NCI-H446 (cell line): ENCODE measurements around the gene YWHAQ.
"Not testable (repeated sequence)": the region's sequence is repeated elsewhere in the genome, so short reads cannot be mapped to it uniquely, and the experiment has no call there.

ENCODE experiments used
- DNase-seq, 2 experiments: peaks; one replicate each; lab custom pipeline; 2025; lab: John Stamatoyannopoulos, UW

The YWHAQ gene

DNA sequence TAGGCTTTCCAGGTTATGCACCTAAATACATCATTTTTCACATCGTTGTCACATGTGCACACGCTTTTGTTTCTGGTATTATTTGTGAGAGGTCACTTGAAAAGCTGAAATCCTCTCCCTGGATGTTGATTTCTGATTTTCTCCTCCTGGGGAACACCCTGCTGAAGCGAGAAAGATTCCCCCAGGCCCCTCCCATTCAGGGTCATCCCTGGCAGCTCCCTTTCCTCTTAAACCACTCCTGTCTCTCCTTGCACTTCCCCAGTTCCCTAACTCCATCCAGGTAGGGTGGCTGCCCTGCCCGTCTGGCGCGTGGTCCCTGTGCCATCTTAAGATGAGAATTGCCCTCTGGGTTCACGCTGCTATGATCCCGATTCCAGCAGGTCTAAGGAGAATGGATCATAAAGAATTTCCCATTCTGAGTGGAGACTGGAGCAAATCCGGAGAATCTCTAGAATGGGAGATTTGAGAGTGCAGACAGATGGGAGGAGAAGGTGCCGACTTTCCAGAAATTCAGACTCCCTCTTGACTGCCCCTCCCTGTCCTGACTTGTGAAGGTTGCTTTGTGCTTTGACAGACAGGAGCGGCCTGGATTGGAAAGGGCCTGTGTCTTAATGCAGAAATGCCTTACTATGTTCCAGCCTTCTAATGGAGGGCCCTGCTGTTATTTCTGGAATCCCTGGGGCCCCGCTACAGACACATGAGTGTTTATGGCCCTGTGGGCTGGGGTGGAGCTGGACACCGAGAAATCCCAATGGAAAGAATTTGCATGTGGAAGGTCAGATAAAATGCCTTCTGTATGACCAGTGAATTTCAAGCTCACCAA lies 1.3 kb upstream of the YWHAQ start:
- DNase-seq: no peak

GRCh38 chr2:9631553-9631819 lies 689 bp upstream of the YWHAQ start:
- no peak for DNase-seq

GRCh38 chr2:9630117-9630735 lies 571 bp downstream of the YWHAQ start:
- DNase-seq: peak; percentile 76 to 82

GRCh38 chr2:9629222-9630116 lies 1.3 kb downstream of the YWHAQ start:
- DNase-seq: no peak

DNA sequence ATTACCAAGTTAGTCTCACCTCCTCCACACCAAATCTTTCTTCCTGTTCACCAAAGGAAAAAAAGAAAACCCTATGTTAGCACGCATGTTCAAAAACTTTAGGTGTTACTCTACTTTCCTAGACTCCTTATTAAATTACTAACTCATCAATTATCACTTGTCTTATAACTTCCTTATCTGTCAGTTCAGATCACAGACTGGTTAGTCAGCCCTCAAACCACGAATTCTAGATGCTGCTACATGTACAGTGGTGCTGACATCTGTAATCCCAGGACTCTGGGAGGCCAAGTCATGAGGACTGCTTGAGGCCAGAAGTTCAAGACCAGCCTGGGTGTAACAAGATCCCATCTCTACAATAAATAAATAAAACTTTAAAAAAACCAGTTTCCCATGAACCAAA lies 3.5 kb downstream of the YWHAQ start:
- DNase-seq: no peak

- no peak for DNase-seq
These were observed 7.6 kb downstream of the YWHAQ start for GRCh38 chr2:9623151-9623550.

- DNase-seq: not testable (repeated sequence)
These were observed 9.1 kb downstream of the YWHAQ start for GRCh38 chr2:9621655-9622054.

DNA sequence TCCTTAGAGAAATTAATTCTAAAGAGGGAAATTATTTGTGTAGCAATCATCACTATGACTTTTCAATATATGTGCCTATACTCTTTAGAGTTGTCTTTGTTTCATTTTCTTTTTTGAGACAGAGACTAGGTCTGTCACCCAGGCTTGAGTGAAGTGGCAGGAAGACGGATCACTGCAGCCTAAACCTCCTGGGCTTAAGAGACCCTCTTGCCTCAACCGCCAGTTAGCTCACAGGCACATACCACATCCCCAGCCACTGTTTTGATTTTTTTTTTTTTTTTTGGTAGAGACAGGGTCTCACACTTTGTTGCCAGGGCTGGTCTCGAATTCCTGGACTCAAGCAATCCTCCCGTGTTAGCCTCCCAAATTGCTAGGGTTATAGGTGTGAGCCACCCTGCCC lies 12.4 kb downstream of the YWHAQ start:
- DNase-seq: no peak

DNA sequence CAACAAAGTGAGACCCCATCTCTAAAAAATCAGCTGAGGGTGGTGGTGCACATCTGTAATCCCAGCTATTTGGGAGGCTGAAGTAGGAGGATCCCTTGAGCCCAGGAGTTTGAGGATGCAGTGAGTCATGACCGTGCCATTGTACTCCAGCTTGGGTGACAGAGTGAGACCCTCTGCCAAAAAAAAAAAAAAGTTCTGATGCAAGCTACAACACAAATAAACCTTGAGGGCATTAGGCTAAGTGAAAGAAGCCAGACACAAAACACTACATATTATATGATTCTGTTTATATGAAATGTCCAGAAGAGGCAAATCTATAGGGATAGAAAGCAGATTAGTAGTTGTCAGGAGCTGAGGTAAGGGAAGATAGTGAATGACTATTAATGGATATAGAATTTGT lies 13.0 kb downstream of the YWHAQ start:
- no peak for DNase-seq

DNA sequence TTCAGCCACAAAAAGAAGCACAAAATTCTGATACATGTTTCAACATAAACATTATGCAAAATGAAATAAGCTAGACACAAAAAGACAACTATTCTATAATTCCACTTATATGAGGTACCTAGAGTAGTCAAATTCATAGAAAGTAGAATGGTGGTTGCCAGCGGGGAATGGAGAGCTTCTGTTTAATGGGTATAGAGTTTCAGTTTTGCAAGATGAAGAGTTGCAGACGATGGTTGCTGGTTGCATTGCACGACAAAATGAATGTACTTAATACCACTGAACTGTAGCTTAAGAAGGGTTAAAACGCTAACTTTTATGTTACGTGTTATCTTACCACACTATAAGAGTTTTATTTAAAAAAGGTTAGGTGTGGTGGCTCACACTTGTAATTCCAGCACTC lies 13.5 kb downstream of the YWHAQ start:
- DNase-seq: no peak

- DNase-seq: no peak
These were observed 16.2 kb downstream of the YWHAQ start for GRCh38 chr2:9614562-9614961.

- no peak for DNase-seq
These were observed 17.5 kb downstream of the YWHAQ start for GRCh38 chr2:9613291-9613690.

DNA sequence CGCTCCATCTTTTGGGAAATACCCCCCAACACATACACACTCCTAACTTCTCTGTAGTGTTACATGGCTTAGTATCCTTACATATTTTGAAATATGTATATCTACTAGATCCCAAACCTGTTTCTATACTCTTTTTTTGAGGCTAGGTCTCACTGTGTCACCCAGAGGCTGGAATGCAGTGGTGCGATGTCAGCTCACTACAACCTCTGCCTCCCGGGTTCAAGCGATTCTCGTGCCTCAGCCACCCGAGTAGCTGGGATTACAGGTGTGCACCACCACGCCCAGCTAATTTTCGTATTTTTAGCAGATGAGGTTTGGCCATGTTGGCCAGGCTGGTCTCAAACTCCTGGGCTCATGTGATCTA lies 19.3 kb downstream of the YWHAQ start:
- DNase-seq: not testable (repeated sequence)

GRCh38 chr2:9610781-9611548 lies 19.8 kb downstream of the YWHAQ start:
- DNase-seq: no peak

- DNase-seq: not testable (repeated sequence)
These were observed 22.3 kb downstream of the YWHAQ start for GRCh38 chr2:9608491-9608890.

- no peak for DNase-seq
These were observed 28.4 kb downstream of the YWHAQ start for GRCh38 chr2:9602412-9602811.

DNA sequence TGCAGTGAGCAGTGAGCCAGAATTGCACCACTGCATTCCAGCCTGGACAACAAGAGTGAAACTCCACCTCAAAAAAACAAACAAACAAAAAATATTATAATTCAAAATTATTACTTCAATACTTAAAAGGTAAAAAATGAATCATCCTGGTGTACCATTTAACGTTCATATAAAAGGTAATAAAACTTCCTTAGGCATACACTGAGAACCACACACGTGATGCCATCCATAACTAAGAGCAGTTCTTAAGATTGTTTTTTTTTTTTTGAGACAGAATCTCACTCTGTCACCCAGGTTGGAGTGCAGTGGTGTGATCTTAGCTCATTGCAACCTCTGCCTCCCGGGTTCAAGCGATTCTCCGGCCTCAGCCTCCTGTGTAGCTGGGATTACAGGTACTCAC lies 29.4 kb downstream of the YWHAQ start:
- DNase-seq: no peak

- DNase-seq: no peak
These were observed 31.4 kb downstream of the YWHAQ start for GRCh38 chr2:9599430-9599829.

DNA sequence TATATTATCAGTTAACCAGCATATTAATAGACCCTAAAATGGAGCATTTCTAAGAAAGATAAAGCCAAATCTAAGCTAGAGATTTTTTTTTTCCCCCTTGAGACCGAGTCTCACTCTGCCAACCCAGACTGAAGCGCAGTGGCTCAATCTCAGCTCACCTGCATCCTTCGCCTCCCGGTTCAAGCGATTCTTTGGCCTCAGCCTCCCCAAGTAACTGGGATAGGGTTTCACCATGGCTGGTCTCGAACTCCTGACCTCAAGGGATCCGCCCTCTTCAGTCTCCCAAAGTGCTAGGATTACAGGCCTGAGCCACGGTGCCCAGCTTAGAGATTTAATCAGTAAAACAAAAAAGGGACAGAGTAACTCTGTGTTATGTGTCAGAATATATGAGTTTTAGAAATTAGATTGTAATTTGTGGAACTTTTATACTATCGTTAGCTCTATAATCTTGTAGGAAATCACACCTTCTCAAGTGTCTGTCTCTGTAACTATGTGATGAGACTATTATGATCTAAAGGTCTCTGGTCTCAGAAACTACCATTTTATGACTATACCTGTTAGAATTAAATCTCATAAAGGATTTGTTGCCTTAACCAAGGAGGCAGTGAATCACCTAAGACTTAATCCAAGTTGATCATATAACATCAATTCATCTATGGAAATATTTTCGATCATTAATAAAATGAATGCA lies 34.0 kb downstream of the YWHAQ start:
- no peak for DNase-seq

- no peak for DNase-seq
These were observed 35.1 kb downstream of the YWHAQ start for GRCh38 chr2:9595746-9596145.

DNA sequence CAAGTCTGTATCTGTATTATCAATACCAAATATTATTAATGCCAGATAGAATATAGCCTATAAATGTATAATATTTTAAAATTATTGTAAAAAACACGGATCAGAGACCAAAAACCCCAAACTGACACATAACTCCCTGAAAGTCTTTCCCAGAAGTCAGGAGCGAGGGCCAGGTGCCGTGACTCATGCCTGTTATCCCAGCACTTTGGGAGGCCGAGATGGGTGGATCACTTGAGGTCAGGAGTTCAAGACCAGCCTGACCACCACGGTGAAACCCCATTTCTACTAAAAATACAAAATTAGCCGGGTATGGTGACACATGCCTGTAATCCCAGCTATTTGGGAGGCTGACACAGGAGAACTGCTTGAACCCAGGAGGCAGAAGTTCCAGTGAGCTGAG lies 35.5 kb downstream of the YWHAQ start:
- not testable (repeated sequence) for DNase-seq
